OCI-LY3 (cell line): ENCODE results near the gene FMOD.

ENCODE experiments used
- H2AFZ ChIP-seq: fragments of 200-600, 300-600 bp; shearing (Covaris generic); 2 replicates; pipeline ENCODE4 v1.6.0; 2014; ENCODE audit warnings: antibody characterized with exemption, low read depth, low read length
- H3K27ac ChIP-seq: fragments of 200-600, 300-600 bp; sonication (generic); 2 replicates; pipeline ENCODE4 v1.5.1; 2014; ENCODE audit warnings: mild to moderate bottlenecking, low read length, moderate library complexity, mixed read lengths
- H3K27me3 ChIP-seq: fragments of 200-600, 300-600 bp; sonication (generic); 2 replicates; pipeline ENCODE4 v1.6.1; 2014; ENCODE audit warnings: low read depth, low read length, mixed read lengths
- H3K36me3 ChIP-seq: fragments of 200-600, 300-600 bp; sonication (generic); replicated peaks from 2 replicates; pipeline ENCODE3; 2014; ENCODE audit warnings: low read depth, low read length, mixed read lengths
- H3K4me1 ChIP-seq: fragments of 300-600, 200-600 bp; sonication (generic); 2 replicates; pipeline ENCODE4 v1.6.1; 2014; ENCODE audit warnings: low read length, mixed read lengths
- H3K4me2 ChIP-seq: fragments of 200-600, 300-600 bp; sonication (generic); 2 replicates; pipeline ENCODE4 v1.6.1; 2014; ENCODE audit warnings: low read length, mixed read lengths
- H3K4me3 ChIP-seq: fragments of 300-600, 200-600 bp; sonication (generic); 2 replicates; pipeline ENCODE4 v1.5.1; 2014; ENCODE audit warnings: antibody characterized with exemption, mild to moderate bottlenecking, low read length, moderate library complexity
- H3K79me2 ChIP-seq: fragments of 300-600, 200-600 bp; shearing (Covaris generic); 2 replicates; pipeline ENCODE4 v1.6.1; 2014; ENCODE audit warnings: mild to moderate bottlenecking, low read length, mixed read lengths
- H3K9ac ChIP-seq: fragments of 300-600, 200-600 bp; shearing (Covaris generic); 2 replicates; pipeline ENCODE4 v1.6.0; 2014; ENCODE audit warnings: mild to moderate bottlenecking, low read length, moderate library complexity
- H3K9me3 ChIP-seq: fragments of 200-600, 300-600 bp; shearing (Covaris generic); 2 replicates; pipeline ENCODE4 v1.6.1; 2014; ENCODE audit warnings: low read length, mixed read lengths; ENCODE audit not compliant: insufficient read depth
- H4K20me1 ChIP-seq: fragments of 200-600, 300-600 bp; sonication (generic); 2 replicates; pipeline ENCODE4 v1.6.1; 2016; ENCODE audit warnings: low read length, mixed read lengths; ENCODE audit not compliant: insufficient read depth
- CTCF ChIP-seq: fragments of 200-600, 300-600 bp; sonication (generic); IDR thresholded peaks from 2 replicates; pipeline ENCODE4 v1.5.1; 2014; ENCODE audit warnings: antibody characterized with exemption, low read length, low read depth
- EZH2phosphoT487 ChIP-seq: fragments of 200-600 bp; shearing (Covaris generic); IDR thresholded peaks from 2 replicates; pipeline ENCODE4 v1.6.1; 2018; ENCODE audit warnings: antibody characterized with exemption, mixed run types, low read depth

Gene FMOD

GRCh38 chr1:203371288-203371687 is 20.4 kb upstream of the FMOD start:
- Histone ChIP-seq H3K27me3 (0 out of 2 replicates have a peak, but pooled peaks cover 4% of the 10 kb centered on the region), H3K4me3 (no peak overlapping the region), H3K4me2 (no peak overlapping the region), H3K4me1 (peaks cover 13% of the 10 kb centered on the region; the same call in 1 of the 2 replicates), H4K20me1 (no peaks in the 10 kb centered on the region), H3K36me3 (no peaks in the 10 kb centered on the region), H3K9ac (no peak overlapping the region), H3K79me2 (no peaks in the 10 kb centered on the region), H3K9me3 (no peaks in the 10 kb centered on the region), H3K27ac (no peak overlapping the region), H2AFZ (no peak overlapping the region)
- TF ChIP-seq CTCF (no peak), EZH2phosphoT487 (no peak)

DNA sequence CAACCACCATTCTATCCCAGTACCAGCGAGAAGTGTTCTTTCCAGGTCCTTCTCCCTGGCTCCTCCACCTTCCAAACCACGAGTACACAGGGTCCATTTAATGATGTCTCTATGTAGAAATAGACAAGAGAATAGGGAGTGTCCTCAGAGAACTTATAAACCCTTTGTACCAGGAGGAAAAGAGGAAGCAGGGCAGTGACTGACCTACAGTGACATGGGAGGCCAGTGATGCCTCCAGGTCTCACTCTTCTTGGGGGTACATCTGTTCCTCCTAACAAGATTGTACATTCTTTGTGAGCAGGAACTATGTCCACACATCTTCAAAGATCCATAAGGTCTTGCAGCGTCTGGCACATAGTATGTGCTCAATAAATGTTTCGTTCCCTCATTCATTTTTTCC is 18.7 kb upstream of the FMOD start:
- Histone ChIP-seq H3K4me2 (no peak overlapping the region), H3K9ac (no peak overlapping the region), H3K27ac (no peak overlapping the region), H3K36me3 (no peaks in the 10 kb centered on the region), H4K20me1 (no peaks in the 10 kb centered on the region), H2AFZ (no peak overlapping the region), H3K79me2 (no peaks in the 10 kb centered on the region), H3K4me3 (no peak overlapping the region), H3K4me1 (peaks cover 13% of the 10 kb centered on the region; the same call in 1 of the 2 replicates), H3K9me3 (no peaks in the 10 kb centered on the region), H3K27me3 (0 out of 2 replicates have a peak, but pooled peaks cover 4% of the 10 kb centered on the region)
- TF ChIP-seq CTCF (no peak), EZH2phosphoT487 (no peak)

DNA sequence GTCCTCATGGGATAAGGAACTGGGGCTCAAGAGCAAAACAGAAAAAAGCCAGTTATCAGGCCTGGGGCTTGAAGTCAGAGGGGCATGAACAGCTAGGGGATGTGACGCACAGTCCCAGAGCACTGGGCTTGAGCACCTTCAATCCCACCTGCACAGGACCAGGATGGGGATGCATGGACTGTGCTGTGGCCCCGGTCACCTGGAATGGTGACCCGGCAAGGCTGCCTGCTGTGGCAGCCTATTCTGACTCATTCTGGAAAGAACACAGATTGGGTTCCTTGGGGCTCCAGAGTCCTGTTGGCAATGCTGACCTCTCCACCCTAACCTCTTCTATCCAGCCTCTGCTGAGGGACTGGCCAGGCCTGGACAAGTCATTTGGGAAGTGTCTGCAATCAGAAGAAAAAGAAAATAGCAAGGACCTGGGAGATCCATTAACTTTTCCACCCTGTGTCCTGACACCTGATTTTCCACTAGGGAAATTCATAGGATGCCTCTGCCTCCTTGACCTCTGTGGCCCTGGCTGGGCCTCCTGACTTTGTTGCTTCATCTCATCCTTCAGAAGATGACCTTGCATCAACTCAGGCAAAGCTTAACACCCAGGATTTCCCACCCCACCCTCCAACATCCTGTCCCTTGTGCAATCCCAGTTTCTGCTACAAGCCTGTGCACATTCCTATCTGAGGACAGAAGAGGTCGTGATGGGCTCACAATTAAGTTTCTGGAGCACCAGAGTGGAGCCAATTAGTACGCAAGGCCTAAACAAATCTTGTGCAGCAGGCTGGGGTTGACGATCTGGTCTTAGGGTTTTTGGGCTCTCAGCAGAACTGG is 17.9 kb upstream of the FMOD start:
- no peaks in the 10 kb centered on the region for H3K36me3 ChIP-seq
- peaks cover 13% of the 10 kb centered on the region; the same call in 1 of the 2 replicates for H3K4me1 ChIP-seq
- no peaks in the 10 kb centered on the region for H3K9me3 ChIP-seq
- no peaks in the 10 kb centered on the region for H4K20me1 ChIP-seq
- 0 out of 2 replicates have a peak, but pooled peaks cover 4% of the 10 kb centered on the region for H3K27me3 ChIP-seq
- H3K4me3 ChIP-seq: no peak overlapping the region
- H3K4me2 ChIP-seq: no peak overlapping the region
- H2AFZ ChIP-seq: no peak overlapping the region
- TF ChIP-seq EZH2phosphoT487 (no peak), CTCF (peak; percentile 65)
- H3K9ac ChIP-seq: no peak overlapping the region
- no peak overlapping the region for H3K27ac ChIP-seq
- no peaks in the 10 kb centered on the region for H3K79me2 ChIP-seq

- H3K4me2 ChIP-seq: no peak overlapping the region
- TF ChIP-seq EZH2phosphoT487 (no peak), CTCF (no peak)
- H4K20me1 ChIP-seq: no peaks in the 10 kb centered on the region
- no peak overlapping the region for H3K9ac ChIP-seq
- H3K36me3 ChIP-seq: no peaks in the 10 kb centered on the region
- no peak overlapping the region for H3K4me3 ChIP-seq
- H3K27ac ChIP-seq: no peak overlapping the region
- 0 out of 2 replicates have a peak, but pooled peaks cover 4% of the 10 kb centered on the region for H3K27me3 ChIP-seq
- H3K79me2 ChIP-seq: no peaks in the 10 kb centered on the region
- no peak overlapping the region for H2AFZ ChIP-seq
- H3K9me3 ChIP-seq: no peaks in the 10 kb centered on the region
- peaks cover 21% of the 10 kb centered on the region for H3K4me1 ChIP-seq
These were observed 16.1 kb upstream of the FMOD start for GRCh38 chr1:203367057-203367456.
